ENCODE results near the gene DGLUCY. TPM values are rescaled to one million over a fixed set of nuclear protein-coding genes. Genes with fewer than 3 reads are reported as not detected.

The DGLUCY gene
- total RNA-seq, 4 donors from 2014 or later = 58.0 to 125 (median 103) TPM

DNA sequence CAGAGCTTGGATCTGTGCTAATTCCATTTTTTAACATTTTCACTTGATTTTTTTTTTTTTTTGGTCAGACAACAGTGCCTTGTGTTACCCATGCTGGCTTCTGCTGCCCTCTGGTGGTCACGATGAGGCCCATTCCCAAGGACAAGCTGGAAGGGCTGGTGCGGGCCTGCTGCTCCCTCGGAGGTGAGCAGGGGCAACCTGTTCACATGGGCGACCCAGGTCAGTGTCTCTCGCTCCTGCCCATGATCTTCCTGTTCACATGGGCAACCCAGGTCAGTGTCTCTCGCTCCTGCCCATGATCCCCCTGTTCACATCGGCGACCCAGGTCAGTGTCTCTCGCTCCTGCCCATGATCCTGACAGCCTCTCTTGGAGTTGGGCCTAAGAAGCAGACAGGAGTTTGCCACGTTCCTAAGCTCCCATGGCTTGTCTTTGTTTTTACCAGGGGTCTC is 59.4 kb downstream of the DGLUCY start:
- peak; percentile 87 to 90 for DNase-seq
- H3K4me1 ChIP-seq = peaks cover 0 to 4% of the 10 kb centered on the region in 2 donors
- intact Hi-C loops (cut with DNase I) = loop anchor here (10.0 kb wide), 1 partner anchor 118 kb away; no protein-coding TSS in a partner anchor
- WGBS, 2 donors = 40 to 55% methylated on average over 9 to 10 of the region's 10 CpGs
- no peak for TF ChIP-seq POLR2A (IDR thresholded peaks at IDR 0.05)
- peak; percentile 77 to 96 (median 78) for TF ChIP-seq CTCF (IDR thresholded peaks at IDR 0.05)
- H3K36me3 ChIP-seq = peaks cover 8 to 14% of the 10 kb centered on the region in 2 donors
- H3K9me3 ChIP-seq = no peaks in the 10 kb centered on the region
- no peak overlapping the region for H3K4me3 ChIP-seq (replicated peaks in 1 of 3)
- H3K27ac ChIP-seq = no peak overlapping the region
- no peaks in the 10 kb centered on the region for H3K27me3 ChIP-seq

DNA sequence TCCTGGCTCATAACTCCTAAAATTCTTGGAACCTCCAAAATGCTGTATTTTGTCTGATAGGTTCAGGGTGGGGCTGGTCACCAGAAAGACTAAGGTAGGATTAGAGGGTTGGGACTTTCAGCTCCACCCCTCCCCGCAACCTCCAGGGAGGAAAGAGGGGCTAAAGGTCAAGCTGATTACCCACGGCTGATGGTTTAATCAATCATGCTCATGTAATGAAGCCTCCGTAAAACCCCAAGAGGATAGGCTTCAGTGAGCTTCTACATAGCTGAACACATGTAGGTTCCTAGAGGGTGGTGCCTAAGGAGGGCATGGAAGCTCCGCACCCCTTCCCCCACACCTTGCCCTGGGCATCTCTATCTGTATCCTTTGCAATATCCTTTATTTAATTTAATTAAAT is 60.0 kb downstream of the DGLUCY start:
- no peak overlapping the region for H3K27ac ChIP-seq
- peaks cover 8 to 10% of the 10 kb centered on the region in 2 donors for H3K36me3 ChIP-seq
- no peaks in the 10 kb centered on the region for H3K9me3 ChIP-seq
- WGBS, 2 donors = 85 to 90% methylated on average over 4 of the region's 4 CpGs
- no peak for DNase-seq
- intact Hi-C loops (cut with DNase I) = loop anchor here (10.0 kb wide), 1 partner anchor 119 kb away; no protein-coding TSS in a partner anchor
- TF ChIP-seq CTCF (IDR thresholded peaks at IDR 0.05) (no peak), POLR2A (IDR thresholded peaks at IDR 0.05) (no peak)
- no peak overlapping the region for H3K4me3 ChIP-seq (replicated peaks in 1 of 3)
- no peaks in the 10 kb centered on the region for H3K27me3 ChIP-seq
- peaks cover 0 to 4% of the 10 kb centered on the region in 2 donors for H3K4me1 ChIP-seq

DNA sequence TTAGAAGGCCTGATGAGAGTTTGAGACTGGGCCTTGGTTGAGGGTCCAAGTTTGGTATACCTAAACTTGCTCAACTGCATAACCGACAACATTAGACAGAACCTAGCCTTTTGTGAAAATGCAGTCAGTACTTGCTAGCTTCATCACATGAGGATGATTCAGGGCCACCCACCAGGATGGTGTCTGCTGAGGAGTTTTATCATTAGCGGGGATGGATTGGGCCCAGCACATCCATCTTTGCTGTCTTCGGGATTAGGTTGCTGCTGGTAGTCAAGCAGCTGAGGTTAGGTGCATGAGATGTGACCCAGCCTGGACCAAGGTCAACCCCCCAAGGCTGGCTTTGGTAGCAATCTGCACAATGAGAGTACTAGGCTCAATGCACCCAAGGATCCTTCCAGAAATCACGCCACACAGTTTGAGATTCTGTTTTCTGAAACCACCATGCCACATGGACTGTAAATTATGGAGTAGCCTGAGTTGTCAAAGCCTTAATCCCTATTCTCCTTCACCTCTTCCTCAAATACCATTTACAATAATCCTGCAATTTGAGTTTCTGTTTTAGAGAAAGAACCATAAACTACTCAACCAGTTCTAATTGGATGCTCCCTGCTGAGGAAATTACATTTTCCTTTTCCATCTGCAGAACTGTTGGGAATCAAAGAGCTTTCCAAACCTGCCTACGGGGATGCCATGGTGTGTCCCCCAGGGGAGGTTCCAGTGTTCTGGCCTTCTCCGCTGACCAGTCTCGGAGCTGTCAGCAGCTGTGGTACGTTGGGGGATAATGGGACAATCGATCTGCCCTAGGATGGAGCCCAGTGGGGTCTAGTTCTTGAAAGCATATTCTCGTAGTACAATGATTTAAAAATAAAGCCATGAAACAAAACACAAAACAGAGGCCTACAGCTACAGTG is 61.7 kb downstream of the DGLUCY start:
- H3K9me3 ChIP-seq = no peaks in the 10 kb centered on the region
- TF ChIP-seq CTCF (IDR thresholded peaks at IDR 0.05) = no peak
- no peak for TF ChIP-seq POLR2A (IDR thresholded peaks at IDR 0.05)
- intact Hi-C loops (cut with DNase I) = loop anchor here (5.0 to 10.0 kb wide), 2 partner anchors 112 to 121 kb away; no protein-coding TSS in a partner anchor
- H3K4me1 ChIP-seq = peaks cover 0 to 3% of the 10 kb centered on the region in 2 donors
- H3K36me3 ChIP-seq = peaks cover 8% of the 10 kb centered on the region in 2 donors
- H3K27ac ChIP-seq = no peak overlapping the region
- 93 to 99% methylated on average over 8 to 10 of the region's 10 CpGs for WGBS, 2 donors
- H3K27me3 ChIP-seq = no peaks in the 10 kb centered on the region
- DNase-seq = no peak
- H3K4me3 ChIP-seq (replicated peaks in 1 of 3) = no peak overlapping the region

GRCh38 chr14:91177073-91178034 is 63.5 kb downstream of the DGLUCY start:
- Histone ChIP-seq H3K9me3 (no peaks in the 10 kb centered on the region), H3K27me3 (no peaks in the 10 kb centered on the region), H3K4me3 (replicated peaks in 1 of 3) (no peak overlapping the region), H3K4me1 (no peaks in the 10 kb centered on the region), H3K27ac (no peak overlapping the region), H3K36me3 (peaks cover 8 to 21% of the 10 kb centered on the region in 2 donors)
- no peak for TF ChIP-seq POLR2A (IDR thresholded peaks at IDR 0.05)
- TF ChIP-seq CTCF (IDR thresholded peaks at IDR 0.05) = peak; percentile 65 to 81 (median 72)
- peak; percentile 56 to 59 for DNase-seq
- WGBS, 2 donors = 72 to 73% methylated on average over 12 to 16 of the region's 16 CpGs
- intact Hi-C loops (cut with DNase I) = loop anchor here (5.0 to 10.0 kb wide), 2 partner anchors 110 to 123 kb away; no protein-coding TSS in a partner anchor
